ENCODE measurements around the gene RALGPS1.
"Not testable (repeated sequence)": the region's sequence is repeated elsewhere in the genome, so short reads cannot be mapped to it uniquely, and the experiment has no call there.

RALGPS1 gene

DNA sequence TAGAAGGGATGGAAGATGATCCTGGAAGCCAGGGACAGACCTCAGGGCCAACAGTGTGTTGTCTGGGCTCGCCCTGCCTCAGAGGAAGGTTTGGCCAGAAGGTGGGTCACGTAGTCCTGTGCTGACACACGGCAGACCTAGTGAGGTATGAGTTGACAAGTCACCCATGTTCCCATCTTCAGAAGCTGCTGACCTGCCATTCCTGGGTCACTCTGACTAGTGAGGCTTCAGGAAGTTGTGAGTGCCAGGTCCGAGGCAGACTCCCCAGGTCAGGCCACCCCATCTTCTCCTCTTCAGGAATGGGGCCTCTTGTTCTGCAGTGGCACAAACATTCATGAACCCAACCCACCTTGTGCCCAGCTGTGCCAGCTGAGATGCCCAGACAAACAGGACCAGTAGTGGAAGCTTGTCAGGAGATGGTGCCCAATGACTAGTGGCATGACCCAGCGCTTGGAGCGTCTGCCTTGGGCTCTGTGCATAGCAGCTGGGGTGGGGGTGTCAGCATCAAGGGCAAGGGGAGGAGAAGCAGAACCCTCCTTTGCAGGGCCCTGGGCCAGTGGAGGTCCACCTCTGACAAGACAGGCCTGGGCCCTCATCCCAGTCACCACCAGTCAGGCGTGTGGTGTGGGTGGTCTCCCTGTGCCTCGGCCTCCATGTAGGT, 224.6 kb downstream of the RALGPS1 start:
- no peaks in the 10 kb centered on the region for H3K9me3 ChIP-seq (ENCODE audit: control insufficient read depth in 2 of 2, low read length in 2 of 2)
- no peak overlapping the region for H3K27ac ChIP-seq (ENCODE audit: low read depth in 2 of 2, low read length in 2 of 2)
- H3K9ac ChIP-seq (ENCODE audit: low read depth in 1 of 2, low read length in 2 of 2) = no peak overlapping the region
- no peaks in the 10 kb centered on the region for H3K27me3 ChIP-seq (ENCODE audit: control insufficient read depth in 2 of 2, insufficient read depth in 2 of 2, low read length in 2 of 2)
- no peaks in the 10 kb centered on the region for H3K4me1 ChIP-seq (ENCODE audit: control insufficient read depth in 2 of 2, insufficient read depth in 2 of 2, low read length in 2 of 2)
- no peak overlapping the region for H3K4me3 ChIP-seq (ENCODE audit: low read length in 2 of 2)
- H3K36me3 ChIP-seq (ENCODE audit: control insufficient read depth in 2 of 2, insufficient read depth in 2 of 2, low read length in 2 of 2) = no peaks in the 10 kb centered on the region

DNA sequence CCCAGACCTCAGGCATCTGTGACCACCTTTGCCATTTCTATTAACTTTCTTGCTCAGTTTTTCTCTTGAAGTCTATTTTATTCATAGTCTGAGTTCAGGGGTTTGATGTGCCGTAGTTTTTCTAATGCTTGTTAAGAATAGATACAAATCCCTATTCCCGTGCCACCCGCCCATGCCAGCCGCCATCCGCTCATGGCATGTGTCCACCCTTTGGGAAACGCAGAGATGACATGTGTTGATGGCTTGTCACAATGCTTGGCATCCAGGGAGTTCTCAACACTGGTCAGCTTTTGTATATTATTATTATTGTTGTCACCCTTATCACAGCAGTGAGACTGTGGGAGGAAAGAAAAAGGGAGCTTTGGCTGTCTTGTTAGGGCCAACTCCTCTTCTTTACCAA, 225.2 kb downstream of the RALGPS1 start:
- no peaks in the 10 kb centered on the region for H3K36me3 ChIP-seq (ENCODE audit: control insufficient read depth in 2 of 2, insufficient read depth in 2 of 2, low read length in 2 of 2)
- no peak overlapping the region for H3K4me3 ChIP-seq (ENCODE audit: low read length in 2 of 2)
- H3K27me3 ChIP-seq (ENCODE audit: control insufficient read depth in 2 of 2, insufficient read depth in 2 of 2, low read length in 2 of 2) = no peaks in the 10 kb centered on the region
- no peaks in the 10 kb centered on the region for H3K4me1 ChIP-seq (ENCODE audit: control insufficient read depth in 2 of 2, insufficient read depth in 2 of 2, low read length in 2 of 2)
- no peak overlapping the region for H3K27ac ChIP-seq (ENCODE audit: low read depth in 2 of 2, low read length in 2 of 2)
- H3K9ac ChIP-seq (ENCODE audit: low read depth in 1 of 2, low read length in 2 of 2) = no peak overlapping the region
- no peaks in the 10 kb centered on the region for H3K9me3 ChIP-seq (ENCODE audit: control insufficient read depth in 2 of 2, low read length in 2 of 2)

DNA sequence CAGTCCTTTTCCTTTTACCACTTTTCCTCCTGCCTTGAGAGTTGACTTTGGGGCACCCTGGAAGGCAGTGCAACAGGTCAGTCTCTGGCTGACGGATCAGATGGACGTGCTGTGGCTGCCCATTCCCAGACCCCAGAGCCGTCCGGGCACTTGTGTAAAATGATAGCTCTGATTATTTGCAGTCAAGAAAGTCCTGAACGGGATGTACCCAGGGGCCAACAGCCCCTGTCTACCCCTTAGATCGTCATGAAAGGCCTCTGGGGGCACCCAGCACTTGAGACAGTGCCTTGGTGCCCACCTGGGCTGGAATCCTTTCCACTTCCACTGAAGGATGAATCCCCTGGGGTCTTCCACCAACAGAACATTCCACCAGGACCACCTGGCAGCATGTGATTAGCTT, 225.6 kb downstream of the RALGPS1 start:
- Histone ChIP-seq H3K4me3 (ENCODE audit: low read length in 2 of 2) (no peak overlapping the region), H3K9ac (ENCODE audit: low read depth in 1 of 2, low read length in 2 of 2) (no peak overlapping the region), H3K36me3 (ENCODE audit: control insufficient read depth in 2 of 2, insufficient read depth in 2 of 2, low read length in 2 of 2) (no peaks in the 10 kb centered on the region), H3K27ac (ENCODE audit: low read depth in 2 of 2, low read length in 2 of 2) (no peak overlapping the region), H3K27me3 (ENCODE audit: control insufficient read depth in 2 of 2, insufficient read depth in 2 of 2, low read length in 2 of 2) (no peaks in the 10 kb centered on the region), H3K4me1 (ENCODE audit: control insufficient read depth in 2 of 2, insufficient read depth in 2 of 2, low read length in 2 of 2) (no peaks in the 10 kb centered on the region), H3K9me3 (ENCODE audit: control insufficient read depth in 2 of 2, low read length in 2 of 2) (no peaks in the 10 kb centered on the region)

DNA sequence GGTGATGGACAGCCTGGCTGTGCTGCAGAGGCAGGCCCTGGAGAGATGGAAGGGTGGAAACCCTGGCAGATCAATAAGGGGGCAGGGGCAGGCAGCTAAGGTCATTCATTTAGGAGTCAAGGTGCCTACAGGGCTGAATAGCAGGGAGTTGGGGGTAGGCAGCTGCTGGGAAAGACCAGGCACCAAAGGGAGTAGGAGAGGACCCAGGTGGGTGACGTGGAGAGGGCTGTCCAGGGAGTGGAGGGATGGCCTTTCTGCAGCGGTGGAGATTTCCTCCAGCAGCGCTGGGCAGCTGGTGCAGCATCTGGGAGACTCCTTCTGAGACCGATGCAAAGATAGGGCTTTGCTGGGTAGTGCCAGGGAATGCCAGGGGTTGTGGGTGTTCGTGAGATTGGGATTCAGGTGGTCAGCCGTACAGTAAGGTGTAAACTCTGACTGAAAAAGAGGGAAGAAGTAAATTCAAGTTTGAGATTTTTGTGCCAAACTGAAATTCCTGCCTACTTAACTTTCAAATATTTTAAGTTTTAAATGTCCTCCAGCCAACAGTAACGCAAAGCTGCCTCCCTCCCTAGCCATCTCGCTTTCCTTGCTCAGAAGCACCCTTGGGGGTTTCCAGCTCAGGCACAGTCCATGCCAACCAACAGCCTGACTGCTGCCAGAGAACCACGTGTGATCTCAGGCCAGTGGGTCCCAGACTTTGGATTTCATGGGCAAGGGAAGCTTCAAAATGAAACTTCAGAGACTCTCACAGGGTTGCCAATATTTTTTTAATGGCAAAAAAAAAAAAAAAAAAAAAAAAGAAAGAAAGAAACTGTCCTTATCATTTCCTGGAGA, 226.5 kb downstream of the RALGPS1 start:
- Histone ChIP-seq H3K4me1 (ENCODE audit: control insufficient read depth in 2 of 2, insufficient read depth in 2 of 2, low read length in 2 of 2) (no peaks in the 10 kb centered on the region), H3K9ac (ENCODE audit: low read depth in 1 of 2, low read length in 2 of 2) (no peak overlapping the region), H3K36me3 (ENCODE audit: control insufficient read depth in 2 of 2, insufficient read depth in 2 of 2, low read length in 2 of 2) (no peaks in the 10 kb centered on the region), H3K4me3 (ENCODE audit: low read length in 2 of 2) (no peak overlapping the region), H3K27ac (ENCODE audit: low read depth in 2 of 2, low read length in 2 of 2) (no peak overlapping the region), H3K9me3 (ENCODE audit: control insufficient read depth in 2 of 2, low read length in 2 of 2) (no peaks in the 10 kb centered on the region), H3K27me3 (ENCODE audit: control insufficient read depth in 2 of 2, insufficient read depth in 2 of 2, low read length in 2 of 2) (no peaks in the 10 kb centered on the region)

DNA sequence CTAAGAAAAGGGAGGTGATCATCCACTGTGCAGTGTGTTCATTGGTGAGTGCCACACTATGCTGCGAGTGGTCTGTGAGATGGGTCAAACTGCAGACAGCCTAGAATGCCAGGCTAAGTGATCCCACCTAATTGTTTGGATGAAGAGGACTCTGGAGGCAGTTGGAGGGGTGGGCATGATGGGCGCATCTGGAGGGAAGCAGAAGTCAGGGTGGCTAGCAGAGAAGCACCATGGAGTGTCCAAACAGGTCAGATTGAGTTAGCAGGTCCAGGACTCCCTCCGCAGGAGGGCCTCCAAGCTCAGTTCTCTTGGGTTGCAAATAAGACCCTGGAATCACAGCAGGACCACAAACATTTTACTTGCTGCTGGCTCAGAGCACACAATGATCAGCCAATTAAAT, 227.7 kb downstream of the RALGPS1 start:
- Histone ChIP-seq H3K27me3 (ENCODE audit: control insufficient read depth in 2 of 2, insufficient read depth in 2 of 2, low read length in 2 of 2) (no peaks in the 10 kb centered on the region), H3K4me1 (ENCODE audit: control insufficient read depth in 2 of 2, insufficient read depth in 2 of 2, low read length in 2 of 2) (no peaks in the 10 kb centered on the region), H3K36me3 (ENCODE audit: control insufficient read depth in 2 of 2, insufficient read depth in 2 of 2, low read length in 2 of 2) (no peaks in the 10 kb centered on the region), H3K9ac (ENCODE audit: low read depth in 1 of 2, low read length in 2 of 2) (no peak overlapping the region), H3K4me3 (ENCODE audit: low read length in 2 of 2) (no peak overlapping the region), H3K27ac (ENCODE audit: low read depth in 2 of 2, low read length in 2 of 2) (no peak overlapping the region), H3K9me3 (ENCODE audit: control insufficient read depth in 2 of 2, low read length in 2 of 2) (no peaks in the 10 kb centered on the region)

DNA sequence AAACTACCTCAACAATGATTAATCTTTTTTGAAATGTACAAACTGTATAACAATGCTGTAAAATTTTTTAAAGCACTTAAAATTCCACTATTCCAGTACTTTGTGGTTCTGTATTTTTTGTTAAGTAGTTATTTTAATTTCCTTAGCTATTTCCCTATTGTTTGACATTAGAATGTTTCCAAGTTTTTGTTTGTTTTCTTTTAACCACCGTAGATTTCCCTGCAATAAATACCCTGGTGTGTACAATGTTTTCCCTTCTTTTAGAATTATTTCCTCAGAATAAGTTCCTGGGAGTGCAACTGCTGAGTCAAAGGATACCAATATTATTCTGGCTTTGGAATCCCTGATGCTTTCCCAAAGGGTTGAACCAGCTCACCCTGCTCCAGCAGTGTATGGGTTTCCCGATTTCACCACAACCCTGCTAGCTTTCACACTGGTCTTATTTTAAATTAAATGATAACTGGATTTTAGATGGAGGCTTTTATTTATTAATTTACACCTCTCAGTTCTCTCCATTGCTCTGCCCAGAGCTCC, 228.4 kb downstream of the RALGPS1 start:
- H3K9me3 ChIP-seq (ENCODE audit: control insufficient read depth in 2 of 2, low read length in 2 of 2) = no peaks in the 10 kb centered on the region
- H3K9ac ChIP-seq (ENCODE audit: low read depth in 1 of 2, low read length in 2 of 2) = no peak overlapping the region
- H3K36me3 ChIP-seq (ENCODE audit: control insufficient read depth in 2 of 2, insufficient read depth in 2 of 2, low read length in 2 of 2) = no peaks in the 10 kb centered on the region
- no peaks in the 10 kb centered on the region for H3K27me3 ChIP-seq (ENCODE audit: control insufficient read depth in 2 of 2, insufficient read depth in 2 of 2, low read length in 2 of 2)
- H3K27ac ChIP-seq (ENCODE audit: low read depth in 2 of 2, low read length in 2 of 2) = no peak overlapping the region
- H3K4me1 ChIP-seq (ENCODE audit: control insufficient read depth in 2 of 2, insufficient read depth in 2 of 2, low read length in 2 of 2) = no peaks in the 10 kb centered on the region
- no peak overlapping the region for H3K4me3 ChIP-seq (ENCODE audit: low read length in 2 of 2)

DNA sequence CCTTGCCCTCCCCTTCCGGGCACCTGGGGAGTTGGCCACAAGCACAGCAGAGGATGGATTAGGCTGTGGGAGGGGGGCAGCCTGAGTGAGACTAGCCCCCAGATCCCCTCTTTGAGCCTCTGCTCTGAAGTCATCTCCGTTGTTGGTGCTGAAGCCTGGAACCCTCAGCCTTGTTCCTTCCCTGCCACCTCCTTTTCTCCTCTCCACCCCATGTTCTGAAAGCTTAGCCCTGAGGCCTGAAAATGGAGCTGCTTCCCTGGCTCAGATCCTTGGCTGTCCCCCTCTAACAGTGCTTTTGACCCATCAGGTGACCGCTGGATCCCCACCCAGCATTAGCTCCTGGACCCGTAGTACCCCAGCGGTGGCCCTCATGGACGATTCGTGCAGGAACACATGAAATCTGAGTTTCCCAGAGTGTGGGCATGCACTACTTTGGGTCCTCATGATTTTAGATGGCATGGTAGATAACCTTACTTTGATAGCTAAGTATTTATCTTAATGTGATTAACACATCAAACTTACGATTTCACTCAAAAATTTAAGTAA, 229.4 kb downstream of the RALGPS1 start:
- Histone ChIP-seq H3K9ac (ENCODE audit: low read depth in 1 of 2, low read length in 2 of 2) (no peak overlapping the region), H3K27ac (ENCODE audit: low read depth in 2 of 2, low read length in 2 of 2) (peak overlapping the region in 1 of 2 donors; percentile 29), H3K4me3 (ENCODE audit: low read length in 2 of 2) (no peak overlapping the region), H3K27me3 (ENCODE audit: control insufficient read depth in 2 of 2, insufficient read depth in 2 of 2, low read length in 2 of 2) (no peaks in the 10 kb centered on the region), H3K4me1 (ENCODE audit: control insufficient read depth in 2 of 2, insufficient read depth in 2 of 2, low read length in 2 of 2) (no peaks in the 10 kb centered on the region), H3K9me3 (ENCODE audit: control insufficient read depth in 2 of 2, low read length in 2 of 2) (no peaks in the 10 kb centered on the region), H3K36me3 (ENCODE audit: control insufficient read depth in 2 of 2, insufficient read depth in 2 of 2, low read length in 2 of 2) (no peaks in the 10 kb centered on the region)

DNA sequence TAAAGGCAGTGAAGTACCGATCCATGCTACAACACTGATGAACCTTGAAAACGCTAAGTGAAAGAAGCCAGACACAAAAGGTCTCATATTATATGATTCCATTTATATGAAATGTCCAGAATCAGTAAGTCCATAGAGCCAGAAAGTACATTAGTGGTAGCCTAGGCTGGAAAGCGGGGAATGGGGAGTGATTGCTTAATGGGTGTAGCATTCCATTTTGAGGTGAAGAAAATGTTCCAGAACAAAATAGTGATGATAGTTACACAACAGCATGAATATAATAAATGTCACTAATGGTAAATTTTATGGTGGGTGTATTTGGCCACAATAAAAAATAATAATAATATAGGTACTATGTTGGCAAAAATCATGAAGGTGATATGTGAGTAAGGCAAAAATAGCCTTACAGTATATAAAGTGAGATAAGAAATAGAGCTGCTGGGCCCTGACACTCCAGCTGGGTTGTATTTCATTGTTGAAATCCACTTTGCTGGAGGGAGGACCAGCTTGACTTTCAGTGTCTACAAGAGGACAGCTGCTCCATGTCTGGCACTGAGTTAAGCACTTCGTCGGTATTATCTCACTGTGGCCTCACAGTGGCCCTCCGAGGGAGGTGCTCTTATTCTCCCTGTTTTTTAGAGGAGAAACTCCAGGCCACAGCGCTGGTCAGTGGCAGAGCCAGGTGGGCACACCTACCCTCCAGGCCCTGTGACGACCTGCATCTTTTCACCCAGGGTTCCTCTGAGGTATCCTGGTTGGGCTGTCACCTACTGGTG, 230.3 kb downstream of the RALGPS1 start:
- Histone ChIP-seq H3K27ac (ENCODE audit: low read depth in 2 of 2, low read length in 2 of 2) (peak overlapping the region in 1 of 2 donors; percentile 20), H3K27me3 (ENCODE audit: control insufficient read depth in 2 of 2, insufficient read depth in 2 of 2, low read length in 2 of 2) (no peaks in the 10 kb centered on the region), H3K36me3 (ENCODE audit: control insufficient read depth in 2 of 2, insufficient read depth in 2 of 2, low read length in 2 of 2) (no peaks in the 10 kb centered on the region), H3K9me3 (ENCODE audit: control insufficient read depth in 2 of 2, low read length in 2 of 2) (no peaks in the 10 kb centered on the region), H3K4me3 (ENCODE audit: low read length in 2 of 2) (no peak overlapping the region), H3K9ac (ENCODE audit: low read depth in 1 of 2, low read length in 2 of 2) (no peak overlapping the region), H3K4me1 (ENCODE audit: control insufficient read depth in 2 of 2, insufficient read depth in 2 of 2, low read length in 2 of 2) (no peaks in the 10 kb centered on the region)

DNA sequence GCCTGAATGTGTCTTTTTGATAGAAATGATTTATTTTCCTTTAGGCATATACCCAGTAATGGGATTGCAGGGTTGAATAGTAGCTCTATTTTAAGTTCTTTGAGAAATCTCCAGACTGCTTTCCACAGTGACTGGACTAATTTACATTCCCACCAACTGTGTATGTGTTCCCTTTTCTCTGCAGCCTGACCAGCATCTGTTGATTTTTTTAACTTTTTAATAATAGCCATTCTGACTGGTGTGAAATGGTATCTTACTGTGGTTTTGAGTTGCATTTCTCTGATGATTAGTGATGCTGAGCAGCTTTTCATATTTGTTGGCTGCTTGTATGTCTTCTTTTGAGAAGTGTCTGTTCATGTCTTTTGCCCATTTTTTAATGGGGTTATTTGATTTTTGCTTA, 232.3 kb downstream of the RALGPS1 start:
- not testable (repeated sequence) for H3K4me3 ChIP-seq (ENCODE audit: low read length in 2 of 2); H3K36me3 ChIP-seq (ENCODE audit: control insufficient read depth in 2 of 2, insufficient read depth in 2 of 2, low read length in 2 of 2); H3K27ac ChIP-seq (ENCODE audit: low read depth in 2 of 2, low read length in 2 of 2); H3K9me3 ChIP-seq (ENCODE audit: control insufficient read depth in 2 of 2, low read length in 2 of 2); H3K4me1 ChIP-seq (ENCODE audit: control insufficient read depth in 2 of 2, insufficient read depth in 2 of 2, low read length in 2 of 2); H3K9ac ChIP-seq (ENCODE audit: low read depth in 1 of 2, low read length in 2 of 2); H3K27me3 ChIP-seq (ENCODE audit: control insufficient read depth in 2 of 2, insufficient read depth in 2 of 2, low read length in 2 of 2)

DNA sequence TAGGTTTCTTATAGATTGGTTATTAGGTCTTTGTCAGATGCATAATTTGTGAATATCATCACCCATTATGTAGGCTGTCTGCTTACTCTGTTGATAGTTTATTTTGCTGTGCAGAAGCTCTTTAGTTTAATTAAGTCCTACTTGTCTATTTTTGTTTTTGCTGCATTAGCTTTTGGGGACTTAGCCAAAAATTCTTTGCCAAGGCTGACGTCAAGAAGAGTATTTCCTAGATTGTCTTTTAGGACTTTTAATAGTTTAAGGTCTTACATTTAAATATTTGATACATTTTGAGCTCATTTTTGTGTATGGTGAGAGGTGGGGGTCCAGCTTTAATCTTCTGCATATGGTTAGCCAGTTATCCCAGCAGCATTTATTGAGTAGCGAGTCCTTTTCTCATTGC, 232.7 kb downstream of the RALGPS1 start:
- Histone ChIP-seq H3K4me3 (ENCODE audit: low read length in 2 of 2) (no peak overlapping the region), H3K9ac (ENCODE audit: low read depth in 1 of 2, low read length in 2 of 2) (no peak overlapping the region), H3K4me1 (ENCODE audit: control insufficient read depth in 2 of 2, insufficient read depth in 2 of 2, low read length in 2 of 2) (no peaks in the 10 kb centered on the region), H3K27me3 (ENCODE audit: control insufficient read depth in 2 of 2, insufficient read depth in 2 of 2, low read length in 2 of 2) (no peaks in the 10 kb centered on the region), H3K36me3 (ENCODE audit: control insufficient read depth in 2 of 2, insufficient read depth in 2 of 2, low read length in 2 of 2) (no peaks in the 10 kb centered on the region), H3K9me3 (ENCODE audit: control insufficient read depth in 2 of 2, low read length in 2 of 2) (no peaks in the 10 kb centered on the region), H3K27ac (ENCODE audit: low read depth in 2 of 2, low read length in 2 of 2) (no peak overlapping the region)

All from mucosa of rectum (tissue), 2 donors.